Sigmoid colon (tissue), 4 donors: ENCODE data around the gene TXNRD2.

Source experiments
- EP300 ChIP-seq, 4 donors: sonication (generic); formaldehyde crosslinking; IDR thresholded peaks; one replicate each; pipeline ENCODE4 v1.6.1; 2017; ENCODE audit warnings: antibody characterized with exemption in 4 of 4
- POLR2A ChIP-seq, 2 donors: fragments of 450-650 bp; IDR thresholded peaks; one replicate each; pipeline ENCODE4 v1.6.1; 2016; ENCODE audit warnings: antibody characterized with exemption in 2 of 2, mild to moderate bottlenecking in 2 of 2, moderate library complexity in 2 of 2
- POLR2AphosphoS5 ChIP-seq, 4 donors: sonication (generic); formaldehyde crosslinking; IDR thresholded peaks; one replicate each; pipeline ENCODE4 v1.6.1; 2017; ENCODE audit warnings: antibody characterized with exemption in 4 of 4
- TF ChIP-seq, protein P1 (sequence below), 4 experiments: fragments of 450-650 bp in 3 of 4; fragments of 200-600 bp in 1 of 4; IDR thresholded peaks; one replicate each; pipeline ENCODE4 v1.5.1; 2016 to 2019; ENCODE audit warnings: antibody characterized with exemption in 4 of 4, mild to moderate bottlenecking in 3 of 4, moderate library complexity in 2 of 4

DNA sequence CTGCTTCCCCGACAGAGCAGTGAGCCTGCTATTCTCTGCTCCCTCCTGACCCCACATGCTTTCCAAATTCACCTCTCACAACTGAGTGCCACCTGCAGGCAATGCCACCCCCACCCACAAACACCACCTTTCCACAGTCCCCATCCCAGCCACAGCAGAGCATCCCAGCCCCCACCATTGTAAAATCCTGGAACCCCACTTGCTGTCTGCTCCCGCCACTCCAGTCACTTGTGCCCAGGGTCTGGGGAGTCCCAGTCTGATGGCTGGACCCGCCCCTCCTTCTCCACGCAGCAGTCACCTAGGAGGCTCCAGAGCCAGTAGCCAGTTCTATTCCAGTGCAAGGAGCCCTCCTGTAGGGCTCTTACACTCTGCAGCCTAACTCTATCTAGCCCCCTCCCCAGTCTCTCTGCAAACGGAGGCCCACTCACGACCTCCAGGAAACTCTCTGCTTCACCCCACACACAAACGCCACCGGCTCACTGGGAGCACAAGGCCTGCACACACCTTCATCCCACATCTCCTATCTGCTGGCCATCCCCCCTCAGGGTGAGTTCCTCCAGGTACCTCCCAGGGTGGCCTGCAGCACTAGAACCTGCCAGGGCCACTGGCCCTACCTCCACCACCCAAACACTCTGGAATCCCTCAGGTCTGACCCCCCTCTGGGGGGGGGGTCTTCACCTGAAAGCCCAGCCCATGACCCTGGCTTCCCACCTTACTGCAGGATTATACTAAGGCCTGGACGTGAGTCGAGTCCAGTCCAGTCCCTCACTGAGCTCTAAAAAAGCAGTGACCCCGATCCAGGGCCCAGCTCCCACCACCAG, 88.3 kb downstream of the TXNRD2 start:
- TF ChIP-seq, protein P1, sequence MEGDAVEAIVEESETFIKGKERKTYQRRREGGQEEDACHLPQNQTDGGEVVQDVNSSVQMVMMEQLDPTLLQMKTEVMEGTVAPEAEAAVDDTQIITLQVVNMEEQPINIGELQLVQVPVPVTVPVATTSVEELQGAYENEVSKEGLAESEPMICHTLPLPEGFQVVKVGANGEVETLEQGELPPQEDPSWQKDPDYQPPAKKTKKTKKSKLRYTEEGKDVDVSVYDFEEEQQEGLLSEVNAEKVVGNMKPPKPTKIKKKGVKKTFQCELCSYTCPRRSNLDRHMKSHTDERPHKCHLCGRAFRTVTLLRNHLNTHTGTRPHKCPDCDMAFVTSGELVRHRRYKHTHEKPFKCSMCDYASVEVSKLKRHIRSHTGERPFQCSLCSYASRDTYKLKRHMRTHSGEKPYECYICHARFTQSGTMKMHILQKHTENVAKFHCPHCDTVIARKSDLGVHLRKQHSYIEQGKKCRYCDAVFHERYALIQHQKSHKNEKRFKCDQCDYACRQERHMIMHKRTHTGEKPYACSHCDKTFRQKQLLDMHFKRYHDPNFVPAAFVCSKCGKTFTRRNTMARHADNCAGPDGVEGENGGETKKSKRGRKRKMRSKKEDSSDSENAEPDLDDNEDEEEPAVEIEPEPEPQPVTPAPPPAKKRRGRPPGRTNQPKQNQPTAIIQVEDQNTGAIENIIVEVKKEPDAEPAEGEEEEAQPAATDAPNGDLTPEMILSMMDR (IDR thresholded peaks at IDR 0.05): no peak
- TF ChIP-seq POLR2A (IDR thresholded peaks at IDR 0.05): no peak
- no peak for TF ChIP-seq POLR2AphosphoS5 (IDR thresholded peaks at IDR 0.05)
- no peak for TF ChIP-seq EP300 (IDR thresholded peaks at IDR 0.05)
